HepG2 (cell line): ENCODE data around the gene ITIH2. TPM values are rescaled to one million over a fixed set of nuclear protein-coding genes. Genes with fewer than 3 reads are reported as not detected.

Source experiments
- KDM6A ChIP-seq: IDR thresholded peaks from 2 replicates; pipeline ENCODE4 v1.6.1; 2016; ENCODE audit warnings: low read depth
- PHF20 ChIP-seq: sonication (generic); formaldehyde crosslinking; IDR thresholded peaks from 2 replicates; pipeline ENCODE4 v1.5.0; 2020; ENCODE audit warnings: mild to moderate bottlenecking, missing genetic modification reagents
- PITX1 ChIP-seq: sonication (generic); formaldehyde crosslinking; IDR thresholded peaks from 2 replicates; pipeline ENCODE4 v1.5.1; 2020; ENCODE audit warnings: mild to moderate bottlenecking, missing genetic modification reagents
- RBAK ChIP-seq: sonication (generic); formaldehyde crosslinking; IDR thresholded peaks from 2 replicates; pipeline ENCODE4 v1.5.1; 2020; ENCODE audit warnings: mild to moderate bottlenecking, missing genetic modification reagents
- SOX13 ChIP-seq, 3 experiments: fragments of 450-650 bp in 1 of 3; sonication (generic) in 1 of 3; formaldehyde crosslinking in 1 of 3; IDR thresholded peaks in 2 of 3; conservative IDR thresholded peaks in 1 of 3; 2 replicates each; pipeline versions ENCODE4 v1.5.0 to v1.6.1; 2016 to 2020; ENCODE audit warnings: antibody characterized with exemption in 1 of 3, mild to moderate bottlenecking in 1 of 3, missing compliant biosample characterization in 1 of 3, missing genetic modification reagents in 1 of 3, moderate library complexity in 1 of 3
- TCF7L2 ChIP-seq: IDR thresholded peaks from 2 replicates; pipeline ENCODE4 v1.6.1; 2011; ENCODE audit warnings: mild to moderate bottlenecking, low read depth, low read length, moderate library complexity
- THAP7 ChIP-seq: sonication (generic); formaldehyde crosslinking; IDR thresholded peaks from 2 replicates; pipeline ENCODE4 v1.8.1; 2023; ENCODE audit warnings: mild to moderate bottlenecking, missing genetic modification reagents
- YEATS4 ChIP-seq: sonication (generic); formaldehyde crosslinking; IDR thresholded peaks from 2 replicates; pipeline ENCODE4 v1.4.0; 2020; ENCODE audit warnings: missing genetic modification reagents, borderline replicate concordance
- ZBTB34 ChIP-seq: sonication (generic); formaldehyde crosslinking; IDR thresholded peaks from 2 replicates; pipeline ENCODE4 v1.8.0; 2022; ENCODE audit warnings: mild to moderate bottlenecking, missing genetic modification reagents
- ZMYM2 ChIP-seq: sonication (generic); formaldehyde crosslinking; IDR thresholded peaks from 2 replicates; pipeline ENCODE4 v1.8.0; 2022; ENCODE audit warnings: mild to moderate bottlenecking, missing genetic modification reagents
- ZNF260 ChIP-seq: sonication (generic); formaldehyde crosslinking; IDR thresholded peaks from 2 replicates; pipeline ENCODE4 v1.4.0; 2020; ENCODE audit warnings: missing genetic modification reagents, low read depth, mild to moderate bottlenecking, borderline replicate concordance
- ZNF788 ChIP-seq: sonication (generic); formaldehyde crosslinking; IDR thresholded peaks from 2 replicates; pipeline ENCODE4 v1.5.0; 2020; ENCODE audit warnings: mild to moderate bottlenecking, missing genetic modification reagents, borderline replicate concordance
- polyA plus RNA-seq, 8 experiments: library from polyadenylated mRNA; depleted of rRNA in 3 of 8; stranded (reverse) in 7 of 8; unstranded in 1 of 8; fragments of >200 nt; fragmentation: Illumina TruSeq in 4 of 8; extraction: Trizol in 4 of 8; gene quantifications; 2 replicates each; pipeline versions ENCODE4 v1.2.1 to v1.2.3, GENCODE V29; 2011 to 2016; ENCODE audit warnings: low read depth in 4 of 8, missing spikeins in 1 of 8, mixed read lengths in 1 of 8; ENCODE audit not compliant: insufficient read depth in 1 of 8
- total RNA-seq, 5 experiments: library from RNA; depleted of rRNA; stranded (reverse); fragments of >200 nt; fragmentation: Illumina TruSeq; extraction: Trizol; gene quantifications; 2 replicates each; pipeline ENCODE4 v1.2.3, GENCODE V29; 2016; ENCODE audit warnings: low read depth in 1 of 5
- TF ChIP-seq, protein P1 (sequence below): sonication (generic); formaldehyde crosslinking; IDR thresholded peaks from 2 replicates; pipeline ENCODE4 v1.5.1; 2020; ENCODE audit warnings: mild to moderate bottlenecking, missing genetic modification reagents, moderate library complexity
- TF ChIP-seq, protein P2 (sequence below): sonication (generic); formaldehyde crosslinking; IDR thresholded peaks from 2 replicates; pipeline ENCODE4 v1.4.0; 2020; ENCODE audit warnings: missing genetic modification reagents
- TF ChIP-seq, protein P3 (sequence below): sonication (generic); formaldehyde crosslinking; IDR thresholded peaks from 2 replicates; pipeline ENCODE4 v1.4.0; 2020; ENCODE audit warnings: low read depth, mild to moderate bottlenecking, missing genetic modification reagents
- TF ChIP-seq, protein P4 (sequence below): sonication (generic); formaldehyde crosslinking; IDR thresholded peaks from 2 replicates; pipeline ENCODE4 v1.8.1; 2023; ENCODE audit warnings: mild to moderate bottlenecking, moderate library complexity, missing genetic modification reagents

Gene ITIH2
- total and polyA plus RNA-seq, 2 of the 13 experiments (the other 11 are each of a cell fraction or from before 2014, with no cell fraction given), result 1,197 to 1,427 TPM

- TF ChIP-seq, protein P1, sequence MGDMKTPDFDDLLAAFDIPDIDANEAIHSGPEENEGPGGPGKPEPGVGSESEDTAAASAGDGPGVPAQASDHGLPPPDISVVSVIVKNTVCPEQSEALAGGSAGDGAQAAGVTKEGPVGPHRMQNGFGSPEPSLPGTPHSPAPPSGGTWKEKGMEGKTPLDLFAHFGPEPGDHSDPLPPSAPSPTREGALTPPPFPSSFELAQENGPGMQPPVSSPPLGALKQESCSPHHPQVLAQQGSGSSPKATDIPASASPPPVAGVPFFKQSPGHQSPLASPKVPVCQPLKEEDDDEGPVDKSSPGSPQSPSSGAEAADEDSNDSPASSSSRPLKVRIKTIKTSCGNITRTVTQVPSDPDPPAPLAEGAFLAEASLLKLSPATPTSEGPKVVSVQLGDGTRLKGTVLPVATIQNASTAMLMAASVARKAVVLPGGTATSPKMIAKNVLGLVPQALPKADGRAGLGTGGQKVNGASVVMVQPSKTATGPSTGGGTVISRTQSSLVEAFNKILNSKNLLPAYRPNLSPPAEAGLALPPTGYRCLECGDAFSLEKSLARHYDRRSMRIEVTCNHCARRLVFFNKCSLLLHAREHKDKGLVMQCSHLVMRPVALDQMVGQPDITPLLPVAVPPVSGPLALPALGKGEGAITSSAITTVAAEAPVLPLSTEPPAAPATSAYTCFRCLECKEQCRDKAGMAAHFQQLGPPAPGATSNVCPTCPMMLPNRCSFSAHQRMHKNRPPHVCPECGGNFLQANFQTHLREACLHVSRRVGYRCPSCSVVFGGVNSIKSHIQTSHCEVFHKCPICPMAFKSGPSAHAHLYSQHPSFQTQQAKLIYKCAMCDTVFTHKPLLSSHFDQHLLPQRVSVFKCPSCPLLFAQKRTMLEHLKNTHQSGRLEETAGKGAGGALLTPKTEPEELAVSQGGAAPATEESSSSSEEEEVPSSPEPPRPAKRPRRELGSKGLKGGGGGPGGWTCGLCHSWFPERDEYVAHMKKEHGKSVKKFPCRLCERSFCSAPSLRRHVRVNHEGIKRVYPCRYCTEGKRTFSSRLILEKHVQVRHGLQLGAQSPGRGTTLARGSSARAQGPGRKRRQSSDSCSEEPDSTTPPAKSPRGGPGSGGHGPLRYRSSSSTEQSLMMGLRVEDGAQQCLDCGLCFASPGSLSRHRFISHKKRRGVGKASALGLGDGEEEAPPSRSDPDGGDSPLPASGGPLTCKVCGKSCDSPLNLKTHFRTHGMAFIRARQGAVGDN (CRISPR knock-in tag), result peak; percentile 90
- TF ChIP-seq PITX1 (CRISPR knock-in tag) (peak; percentile 60), TCF7L2 (no peak), RBAK (CRISPR knock-in tag) (no peak), ZBTB34 (CRISPR knock-in tag) (no peak), PHF20 (CRISPR knock-in tag) (peak; percentile 86), KDM6A (CRISPR knock-in tag) (no peak), ZNF260 (CRISPR knock-in tag) (no peak), YEATS4 (CRISPR knock-in tag) (peak; percentile 62; the same call in 1 of the 2 replicates), SOX13 (IDR thresholded peaks at IDR 0.05) (no peak), SOX13 (CRISPR knock-in tag; conservative IDR thresholded peaks at IDR 0.05 in 1 of 2, IDR thresholded peaks at IDR 0.05 in 1 of 2) (0 out of 4 replicates have a peak, but pooled peaks of 1 of the 2 experiments have one; percentile 19), ZMYM2 (CRISPR knock-in tag) (no peak), ZNF788 (CRISPR knock-in tag) (no peak), THAP7 (no peak)
- TF ChIP-seq, protein P2, sequence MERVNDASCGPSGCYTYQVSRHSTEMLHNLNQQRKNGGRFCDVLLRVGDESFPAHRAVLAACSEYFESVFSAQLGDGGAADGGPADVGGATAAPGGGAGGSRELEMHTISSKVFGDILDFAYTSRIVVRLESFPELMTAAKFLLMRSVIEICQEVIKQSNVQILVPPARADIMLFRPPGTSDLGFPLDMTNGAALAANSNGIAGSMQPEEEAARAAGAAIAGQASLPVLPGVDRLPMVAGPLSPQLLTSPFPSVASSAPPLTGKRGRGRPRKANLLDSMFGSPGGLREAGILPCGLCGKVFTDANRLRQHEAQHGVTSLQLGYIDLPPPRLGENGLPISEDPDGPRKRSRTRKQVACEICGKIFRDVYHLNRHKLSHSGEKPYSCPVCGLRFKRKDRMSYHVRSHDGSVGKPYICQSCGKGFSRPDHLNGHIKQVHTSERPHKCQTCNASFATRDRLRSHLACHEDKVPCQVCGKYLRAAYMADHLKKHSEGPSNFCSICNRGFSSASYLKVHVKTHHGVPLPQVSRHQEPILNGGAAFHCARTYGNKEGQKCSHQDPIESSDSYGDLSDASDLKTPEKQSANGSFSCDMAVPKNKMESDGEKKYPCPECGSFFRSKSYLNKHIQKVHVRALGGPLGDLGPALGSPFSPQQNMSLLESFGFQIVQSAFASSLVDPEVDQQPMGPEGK (CRISPR knock-in tag), result peak; percentile 70
- TF ChIP-seq, protein P3, sequence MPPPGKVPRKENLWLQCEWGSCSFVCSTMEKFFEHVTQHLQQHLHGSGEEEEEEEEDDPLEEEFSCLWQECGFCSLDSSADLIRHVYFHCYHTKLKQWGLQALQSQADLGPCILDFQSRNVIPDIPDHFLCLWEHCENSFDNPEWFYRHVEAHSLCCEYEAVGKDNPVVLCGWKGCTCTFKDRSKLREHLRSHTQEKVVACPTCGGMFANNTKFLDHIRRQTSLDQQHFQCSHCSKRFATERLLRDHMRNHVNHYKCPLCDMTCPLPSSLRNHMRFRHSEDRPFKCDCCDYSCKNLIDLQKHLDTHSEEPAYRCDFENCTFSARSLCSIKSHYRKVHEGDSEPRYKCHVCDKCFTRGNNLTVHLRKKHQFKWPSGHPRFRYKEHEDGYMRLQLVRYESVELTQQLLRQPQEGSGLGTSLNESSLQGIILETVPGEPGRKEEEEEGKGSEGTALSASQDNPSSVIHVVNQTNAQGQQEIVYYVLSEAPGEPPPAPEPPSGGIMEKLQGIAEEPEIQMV (CRISPR knock-in tag), result 0 out of 2 replicates have a peak, but pooled peaks have one; percentile 57
- TF ChIP-seq, protein P4, sequence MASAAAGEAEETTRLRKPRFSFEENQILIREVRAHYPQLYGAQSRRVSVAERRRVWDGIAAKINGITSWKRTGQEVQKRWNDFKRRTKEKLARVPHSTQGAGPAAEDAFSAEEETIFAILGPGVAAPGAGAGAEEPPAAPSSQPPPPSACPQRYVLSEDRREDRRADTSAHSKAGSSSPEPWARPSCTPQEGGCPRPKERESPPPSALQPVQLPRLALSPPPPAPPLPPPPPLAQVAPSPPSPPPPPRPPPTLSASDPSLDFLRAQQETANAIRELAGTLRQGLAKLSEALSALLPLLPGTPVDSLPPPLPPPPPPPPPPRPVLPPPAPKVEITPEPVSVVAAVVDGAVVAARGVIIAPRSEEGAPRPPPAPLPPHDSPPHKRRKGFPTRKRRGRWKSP (CRISPR knock-in tag), result peak; percentile 45; the same call in 1 of the 2 replicates
Measured at GRCh38 chr10:7787857-7788638, 84.9 kb downstream of the ITIH2 start, which contains the start of the genes ATP5F1C and KIN (continued).
